Measurements from ENCODE around the gene PIH1D2. TPM values are rescaled to one million over a fixed set of nuclear protein-coding genes. Genes with fewer than 3 reads are reported as not detected.
"Not testable (repeated sequence)": the region's sequence is repeated elsewhere in the genome, so short reads cannot be mapped to it uniquely, and the experiment has no call there.

Gene PIH1D2
- total and polyA plus RNA-seq, 2 of the 8 experiments (the other 6 are each of a cell fraction or from before 2014, with no cell fraction given), result 0.53 to 0.73 TPM

DNA sequence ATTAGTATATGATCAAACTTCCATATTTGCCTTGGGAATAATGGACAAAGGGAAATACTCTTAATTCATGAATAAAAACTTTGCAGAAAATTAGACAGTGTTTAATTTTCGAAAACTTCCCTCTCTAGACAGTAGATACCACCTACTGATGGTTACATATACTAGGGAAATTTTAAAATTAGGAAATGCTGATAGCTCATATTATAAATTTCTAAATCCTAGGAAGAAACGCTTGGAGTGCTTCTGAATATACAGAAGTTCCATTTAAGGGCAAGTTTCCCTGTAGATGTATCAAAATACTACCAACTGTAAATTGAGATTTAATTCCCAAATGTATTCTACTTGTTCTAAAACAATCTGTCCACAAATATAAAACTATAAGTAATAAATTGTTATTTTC, 21.5 kb upstream of the PIH1D2 start:
- not testable (repeated sequence) for H3K27ac ChIP-seq (ENCODE audit: low read depth, low read length)
- 89% methylated on average over 2 of the region's 2 CpGs; no CpG with 5 or more reads in 1 of the 2 experiments for WGBS, 2 experiments (ENCODE audit: extremely low coverage in 1 of 2, insufficient coverage in 1 of 2, insufficient read length in 1 of 2, insufficient replicate concordance in 2 of 2, low coverage in 1 of 2, low lambda C conversion rate in 2 of 2, missing lambda C conversion rate in 1 of 2)

More for the DNA sequence above, 21.5 kb upstream of the PIH1D2 start:
- not testable (repeated sequence) for H3K23me2 ChIP-seq (ENCODE audit: low read depth, low read length); H3K18ac ChIP-seq (ENCODE audit: extremely low read depth, low read length); H4K5ac ChIP-seq (ENCODE audit: insufficient read length, low read depth, low read length); H3K4me3 ChIP-seq (ENCODE audit: extremely low read depth in 1 of 4, insufficient read depth in 2 of 4, low read depth in 3 of 4, low read length in 4 of 4); H3K9me3 ChIP-seq (ENCODE audit: insufficient read depth in 2 of 2, low read depth in 1 of 2, low read length in 1 of 2); H2BK12ac ChIP-seq (ENCODE audit: low read depth, low read length); H3K4me2 ChIP-seq (ENCODE audit: insufficient read depth in 1 of 2, low read depth in 2 of 2, low read length in 2 of 2); H2AFZ ChIP-seq (ENCODE audit: low read length); H2BK5ac ChIP-seq (ENCODE audit: low read depth, low read length); H3K23ac ChIP-seq (ENCODE audit: insufficient read length); H3K4me1 ChIP-seq (replicated peaks in 1 of 4; ENCODE audit: control insufficient read depth in 3 of 4, insufficient read depth in 4 of 4, low read length in 3 of 4); H2BK120ac ChIP-seq (replicated peaks; ENCODE audit: low read depth, low read length); H3K27me3 ChIP-seq (replicated peaks in 1 of 4; ENCODE audit: control insufficient read depth in 3 of 4, extremely low read depth in 1 of 4, insufficient read depth in 3 of 4, low read length in 3 of 4); H2BK15ac ChIP-seq (ENCODE audit: low read length); H4K20me1 ChIP-seq (replicated peaks in 1 of 2; ENCODE audit: control insufficient read depth in 1 of 2, insufficient read depth in 2 of 2, low read length in 2 of 2); H4K91ac ChIP-seq (replicated peaks; ENCODE audit: insufficient read length, low read length); FAIRE-seq; H3K79me1 ChIP-seq (ENCODE audit: low read depth, low read length); H3K9ac ChIP-seq (replicated peaks in 1 of 4; ENCODE audit: extremely low read depth in 1 of 4, low read depth in 3 of 4, low read length in 3 of 4); H2AK5ac ChIP-seq (ENCODE audit: low read depth, low read length); H3K56ac ChIP-seq (replicated peaks; ENCODE audit: insufficient read length, low read depth, low read length); H2BK20ac ChIP-seq (ENCODE audit: low read length); H3K4ac ChIP-seq (replicated peaks; ENCODE audit: insufficient read length, low read depth, low read length); H4K8ac ChIP-seq (ENCODE audit: extremely low read depth, insufficient read depth, low read length); H3K14ac ChIP-seq (ENCODE audit: insufficient read length); DNase-seq (ENCODE audit: low read depth in 1 of 2, low spot score in 2 of 2); H3K79me2 ChIP-seq (ENCODE audit: control insufficient read depth in 1 of 2, insufficient read depth in 2 of 2, low read length in 2 of 2)
- POLR2A ChIA-PET (ENCODE audit: partially characterized antibody), result interaction anchor here (1.4 kb wide), 1 partner anchor 9 kb away, joined by 5 read pairs; the partner anchor contains the start of genes SDHD and TIMM8B
- CTCF ChIA-PET (ENCODE audit: partially characterized antibody), result interaction anchor here (0.6 to 1.7 kb wide), 3 partner anchors 18 to 78 kb away, joined by 3 to 4 read pairs (median 3); no protein-coding TSS in a partner anchor
- peaks cover 2 to 48% (median 27%) of the 10 kb centered on the region in 4 experiments; a peak in 7 of 8 replicates for H3K36me3 ChIP-seq (ENCODE audit: control insufficient read depth in 2 of 4, insufficient read depth in 4 of 4, low read length in 3 of 4)

Data from H1 (cell line).